IMR-90 (cell line): ENCODE data around the gene IGDCC3. TPM values are rescaled to one million over a fixed set of nuclear protein-coding genes. Genes with fewer than 3 reads are reported as not detected.

Experiments used
- ATAC-seq: fragments of 200-7000 bp; cut with Tn5 transposase; 2 replicates; pipeline ENCODE4 v1.9.1; 2020; ENCODE audit warnings: low read depth, mild to moderate bottlenecking, moderate library complexity
- BruUV-seq: library from RNA; stranded (reverse); fragments of 400-500 nt; replicated peaks from 2 replicates; lab custom pipeline; 2021; lab: Mats Ljungman, UMichigan
- CTCF ChIA-PET: fragments of 300-600 bp; formaldehyde crosslinking; extraction: SDS; loops from one replicate; lab custom pipeline; 2021; ENCODE audit warnings: antibody characterized with exemption; lab: Yijun Ruan, JAX
- POLR2A ChIA-PET: fragments of 300-600 bp; sonication (Branson Sonifier 250); formaldehyde crosslinking; loops from one replicate; lab custom pipeline; 2022; ENCODE audit warnings: antibody characterized with exemption; ENCODE audit not compliant: unreplicated experiment; lab: Charles Lee
- DNase-seq: peaks from one replicate; pipeline ENCODE4 v3.0.0; 2013
- H2AFZ ChIP-seq: replicated peaks from 2 replicates; pipeline ENCODE3; 2013; ENCODE audit warnings: low read length, mild to moderate bottlenecking; ENCODE audit not compliant: poor library complexity
- H2AK5ac ChIP-seq: 2 replicates; pipeline ENCODE4 v1.6.1; 2013; ENCODE audit warnings: low read depth, low read length, inconsistent platforms
- H2AK9ac ChIP-seq: replicated peaks from 2 replicates; pipeline ENCODE3; 2013; ENCODE audit warnings: mild to moderate bottlenecking, low read depth, low read length, moderate library complexity; ENCODE audit not compliant: poor library complexity
- H2BK120ac ChIP-seq: 2 replicates; pipeline ENCODE4 v1.6.1; 2013; ENCODE audit warnings: low read depth, low read length, inconsistent platforms
- H2BK15ac ChIP-seq: 3 replicates; pipeline ENCODE4 v1.6.1; 2013; ENCODE audit warnings: low read depth, low read length, inconsistent platforms
- H2BK20ac ChIP-seq: 2 replicates; pipeline ENCODE4 v1.6.1; 2013; ENCODE audit warnings: low read depth, mild to moderate bottlenecking, inconsistent platforms, low read length, moderate library complexity
- H2BK5ac ChIP-seq: 2 replicates; pipeline ENCODE4 v1.6.1; 2013; ENCODE audit warnings: mild to moderate bottlenecking, low read depth, low read length, inconsistent platforms; ENCODE audit not compliant: poor library complexity, severe bottlenecking
- H3K14ac ChIP-seq: replicated peaks from 2 replicates; pipeline ENCODE4 v1.6.1; 2013; ENCODE audit warnings: low read depth, low read length, inconsistent platforms
- H3K18ac ChIP-seq: 2 replicates; pipeline ENCODE4 v1.6.1; 2013; ENCODE audit warnings: low read depth, low read length, control low read depth
- H3K23ac ChIP-seq: 2 replicates; pipeline ENCODE4 v1.6.1; 2013; ENCODE audit warnings: low read depth, low read length, inconsistent platforms
- H3K27ac ChIP-seq: 2 replicates; pipeline ENCODE4 v1.5.1; 2013; ENCODE audit warnings: mild to moderate bottlenecking, control low read depth, low read length; ENCODE audit not compliant: insufficient read depth
- H3K27me3 ChIP-seq: 2 replicates; pipeline ENCODE4 v1.6.1; 2013; ENCODE audit warnings: low read length; ENCODE audit not compliant: control insufficient read depth, insufficient read depth
- H3K36me3 ChIP-seq: 2 replicates; pipeline ENCODE4 v1.6.1; 2013; ENCODE audit warnings: low read length, mixed read lengths; ENCODE audit not compliant: control insufficient read depth, insufficient read depth
- H3K4ac ChIP-seq: 2 replicates; pipeline ENCODE4 v1.6.1; 2013; ENCODE audit warnings: low read depth, low read length, inconsistent platforms
- H3K4me1 ChIP-seq: 2 replicates; pipeline ENCODE4 v1.6.1; 2013; ENCODE audit warnings: low read length, mixed read lengths; ENCODE audit not compliant: control insufficient read depth, insufficient read depth
- H3K4me2 ChIP-seq: 2 replicates; pipeline ENCODE4 v1.6.1; 2013; ENCODE audit warnings: low read depth, mild to moderate bottlenecking, control low read depth, low read length, moderate library complexity
- H3K4me3 ChIP-seq: 2 replicates; pipeline ENCODE4 v1.5.1; 2013; ENCODE audit warnings: low read depth, mild to moderate bottlenecking, control low read depth, low read length, moderate library complexity; ENCODE audit not compliant: insufficient read depth
- H3K56ac ChIP-seq: 2 replicates; pipeline ENCODE4 v1.6.1; 2013; ENCODE audit warnings: low read length, inconsistent platforms; ENCODE audit not compliant: insufficient read depth; ENCODE audit errors: extremely low read depth
- H3K79me1 ChIP-seq, 2 experiments: 2 replicates each; pipeline ENCODE4 v1.6.1; 2013; ENCODE audit warnings: low read length in 2 of 2, inconsistent platforms in 1 of 2, low read depth in 1 of 2
- H3K9ac ChIP-seq: 2 replicates; pipeline ENCODE4 v1.6.1; 2013; ENCODE audit warnings: low read depth, low read length, control low read depth
- H3K9me1 ChIP-seq: 2 replicates; pipeline ENCODE4 v1.6.1; 2013; ENCODE audit warnings: low read length, inconsistent platforms; ENCODE audit not compliant: insufficient read depth
- H3K9me3 ChIP-seq: 2 replicates; pipeline ENCODE4 v1.6.1; 2013; ENCODE audit warnings: low read length; ENCODE audit not compliant: control insufficient read depth, insufficient read depth
- H4K20me1 ChIP-seq: 2 replicates; pipeline ENCODE4 v1.6.1; 2013; ENCODE audit warnings: low read length, inconsistent platforms; ENCODE audit not compliant: insufficient read depth
- H4K5ac ChIP-seq: 2 replicates; pipeline ENCODE4 v1.6.1; 2013; ENCODE audit warnings: mild to moderate bottlenecking, low read depth, low read length, control low read depth
- H4K8ac ChIP-seq, 2 experiments: 2 replicates each; pipeline ENCODE4 v1.6.1; 2013; ENCODE audit warnings: low read depth in 2 of 2, low read length in 2 of 2, control low read depth in 1 of 2, inconsistent platforms in 1 of 2
- H4K91ac ChIP-seq: 2 replicates; pipeline ENCODE4 v1.6.1; 2013; ENCODE audit warnings: low read depth, low read length, inconsistent platforms; ENCODE audit not compliant: insufficient read depth
- BHLHE40 ChIP-seq: fragments of 150-350 bp; IDR thresholded peaks from 2 replicates; pipeline ENCODE4 v1.6.1; 2016; ENCODE audit warnings: mild to moderate bottlenecking, low read depth, low read length
- CEBPB ChIP-seq: IDR thresholded peaks from 2 replicates; pipeline ENCODE4 v1.6.1; 2012; ENCODE audit warnings: low read depth, low read length, improper control_type of control experiment
- CHD1 ChIP-seq: IDR thresholded peaks from 2 replicates; pipeline ENCODE4 v1.6.1; 2012; ENCODE audit warnings: low read depth, low read length, improper control_type of control experiment
- CTCF ChIP-seq: conservative IDR thresholded peaks from 2 replicates; pipeline ENCODE4 v1.5.1; 2012; ENCODE audit warnings: mild to moderate bottlenecking, low read depth, low read length, improper control_type of control experiment
- FOS ChIP-seq: fragments of 150-350 bp; IDR thresholded peaks from 2 replicates; pipeline ENCODE4 v1.6.1; 2016; ENCODE audit warnings: low read depth, low read length
- MAFK ChIP-seq: IDR thresholded peaks from 2 replicates; pipeline ENCODE4 v1.6.1; 2012; ENCODE audit warnings: low read depth, low read length, improper control_type of control experiment
- MAZ ChIP-seq: IDR thresholded peaks from 2 replicates; pipeline ENCODE4 v1.6.1; 2012; ENCODE audit warnings: low read depth, mild to moderate bottlenecking, low read length, improper control_type of control experiment, moderate library complexity, borderline replicate concordance
- MXI1 ChIP-seq: IDR thresholded peaks from 2 replicates; pipeline ENCODE4 v1.6.1; 2012; ENCODE audit warnings: low read depth, mild to moderate bottlenecking, low read length, moderate library complexity, borderline replicate concordance
- NFE2L2 ChIP-seq: fragments of 150-350 bp; IDR thresholded peaks from 2 replicates; pipeline ENCODE4 v1.6.1; 2016; ENCODE audit warnings: low read depth, mild to moderate bottlenecking, low read length
- POLR2A ChIP-seq: IDR thresholded peaks from 2 replicates; pipeline ENCODE4 v1.6.1; 2012; ENCODE audit warnings: mild to moderate bottlenecking, low read depth, low read length
- RAD21 ChIP-seq: IDR thresholded peaks from 2 replicates; pipeline ENCODE4 v1.6.1; 2012; ENCODE audit warnings: low read length, improper control_type of control experiment
- RCOR1 ChIP-seq: IDR thresholded peaks from 2 replicates; pipeline ENCODE4 v1.6.1; 2012; ENCODE audit warnings: mild to moderate bottlenecking, low read length, improper control_type of control experiment; ENCODE audit not compliant: insufficient replicate concordance
- RFX5 ChIP-seq: IDR thresholded peaks from 2 replicates; pipeline ENCODE4 v1.8.0; 2012; ENCODE audit warnings: low read depth, mild to moderate bottlenecking, low read length, moderate library complexity
- SMC3 ChIP-seq: fragments of 150-350 bp; IDR thresholded peaks from 2 replicates; pipeline ENCODE4 v1.6.1; 2016; ENCODE audit warnings: low read depth, mild to moderate bottlenecking, antibody characterized with exemption, low read length, moderate library complexity
- USF2 ChIP-seq: fragments of 150-350 bp; IDR thresholded peaks from 2 replicates; pipeline ENCODE4 v1.6.1; 2017; ENCODE audit warnings: mild to moderate bottlenecking, antibody characterized with exemption, low read length, low read depth
- whole genome bisulfite sequencing, 2 experiments: methylation state at CpG; one replicate each; pipeline versions ENCODE4 v1.1.5 to v1.1.7; 2013; ENCODE audit warnings: missing lambda C conversion rate in 2 of 2; ENCODE audit not compliant: insufficient read length in 1 of 2; ENCODE audit errors: extremely low coverage in 2 of 2; 5-methylcytosine and 5-hydroxymethylcytosine counted together
- dilution Hi-C: fragments of 300-500 bp; cut with HindIII; formaldehyde crosslinking; loops from one replicate; pipeline ENCODE4 v1.14.3; 2018; ENCODE audit warnings: low sequenced_read_pairs; ENCODE audit not compliant: unreplicated experiment
- in situ Hi-C: fragments of 300-500 bp; cut with MboI; formaldehyde crosslinking; loops from 3 replicates; pipeline ENCODE4 v1.14.3; 2019; ENCODE audit warnings: low sequenced_read_pairs, inconsistent platforms, mixed read lengths
- intact Hi-C: fragments of 100-400 bp; cut with micrococcal nuclease; formaldehyde crosslinking; loops from 2 replicates; pipeline ENCODE4 v1.10.0; 2022
- polyA plus RNA-seq, 3 experiments: library from polyadenylated mRNA; depleted of rRNA; stranded (reverse); fragments of >200 nt; gene quantifications; 2 replicates each; pipeline ENCODE4 v1.2.3, GENCODE V29; 2012; ENCODE audit warnings: low replicate concordance in 1 of 3
- total RNA-seq: library from RNA; depleted of rRNA; stranded (reverse); fragments of >200 nt; gene quantifications from 2 replicates; pipeline ENCODE4 v1.2.3, GENCODE V29; 2012
- TF ChIP-seq, protein P1 (sequence below): fragments of 150-350 bp; IDR thresholded peaks from 2 replicates; pipeline ENCODE4 v1.6.1; 2016; ENCODE audit warnings: low read depth, mild to moderate bottlenecking, low read length, moderate library complexity, borderline replicate concordance

IGDCC3 gene
- total and polyA plus RNA-seq, 2 of the 4 experiments (the other 2 are of a cell fraction), result 0.18 to 0.19 TPM

- ChIA-PET CTCF (no interaction called here), POLR2A (interaction anchor here (1.1 kb wide), 1 partner anchor 10 kb away, joined by 3 read pairs; no protein-coding TSS in a partner anchor)
- H3K18ac ChIP-seq, result no peak overlapping the region
- H2AFZ ChIP-seq, result no peak overlapping the region
- H3K56ac ChIP-seq, result no peak overlapping the region
- H2BK15ac ChIP-seq, result no peak overlapping the region; the same call in 2 of the 3 replicates
- H4K91ac ChIP-seq, result no peak overlapping the region
- H3K4ac ChIP-seq, result no peak overlapping the region
- no peak overlapping the region for H2AK9ac ChIP-seq
- dilution Hi-C loops, result no loop called here
- no peaks in the 10 kb centered on the region for H4K20me1 ChIP-seq
- ATAC-seq (no peak), DNase-seq (peak; percentile 30)
- H3K4me2 ChIP-seq, result no peak overlapping the region
- TF ChIP-seq MXI1, result no peak
- no peak for TF ChIP-seq BHLHE40
- no peak for TF ChIP-seq USF2
- TF ChIP-seq CEBPB, result no peak
- TF ChIP-seq RAD21, result no peak
- TF ChIP-seq MAFK, result no peak
- TF ChIP-seq RCOR1, result no peak
- no peak for TF ChIP-seq CHD1
- no peak for TF ChIP-seq CTCF
- no peak for TF ChIP-seq RFX5
- no peak for TF ChIP-seq SMC3
- no peak for TF ChIP-seq NFE2L2
- TF ChIP-seq, protein P1, sequence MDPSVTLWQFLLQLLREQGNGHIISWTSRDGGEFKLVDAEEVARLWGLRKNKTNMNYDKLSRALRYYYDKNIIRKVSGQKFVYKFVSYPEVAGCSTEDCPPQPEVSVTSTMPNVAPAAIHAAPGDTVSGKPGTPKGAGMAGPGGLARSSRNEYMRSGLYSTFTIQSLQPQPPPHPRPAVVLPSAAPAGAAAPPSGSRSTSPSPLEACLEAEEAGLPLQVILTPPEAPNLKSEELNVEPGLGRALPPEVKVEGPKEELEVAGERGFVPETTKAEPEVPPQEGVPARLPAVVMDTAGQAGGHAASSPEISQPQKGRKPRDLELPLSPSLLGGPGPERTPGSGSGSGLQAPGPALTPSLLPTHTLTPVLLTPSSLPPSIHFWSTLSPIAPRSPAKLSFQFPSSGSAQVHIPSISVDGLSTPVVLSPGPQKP, result no peak
- TF ChIP-seq MAZ, result no peak
- TF ChIP-seq POLR2A, result no peak
- no peak for TF ChIP-seq FOS
- H3K4me3 ChIP-seq, result no peak overlapping the region
- H3K27ac ChIP-seq, result no peak overlapping the region
- H3K9me1 ChIP-seq, result peaks cover 12% of the 10 kb centered on the region
- no peaks in the 10 kb centered on the region for H3K9me3 ChIP-seq
- H2BK5ac ChIP-seq, result no peak overlapping the region
- in situ Hi-C loops, result no loop called here
- H3K36me3 ChIP-seq, result no peaks in the 10 kb centered on the region
- H3K4me1 ChIP-seq, result peaks cover 12% of the 10 kb centered on the region
- peaks cover 2% of the 10 kb centered on the region; the same call in 1 of the 2 replicates for H3K27me3 ChIP-seq
- H3K9ac ChIP-seq, result no peak overlapping the region
- H2BK120ac ChIP-seq, result no peak overlapping the region
- no peak overlapping the region for H3K23ac ChIP-seq
- no TSS peak for BruUV-seq
- 100% methylated on average over 2 of the region's 5 CpGs; no CpG with 5 or more reads in 1 of the 2 experiments for WGBS, 2 experiments
- no peak overlapping the region for H3K14ac ChIP-seq
- H4K5ac ChIP-seq, result no peak overlapping the region
- H3K79me1 ChIP-seq, result peaks cover 0 to 6% of the 10 kb centered on the region in 2 experiments; a peak in 1 of 4 replicates
- no peak overlapping the region for H4K8ac ChIP-seq
- H2AK5ac ChIP-seq, result no peak overlapping the region
- no peak overlapping the region for H2BK20ac ChIP-seq
- intact Hi-C loops, result no loop called here
These were observed 33.8 kb upstream of the IGDCC3 start for GRCh38 chr15:65411465-65412071.
